Measurements from ENCODE around the gene BCL2L13. TPM values are rescaled to one million over a fixed set of nuclear protein-coding genes. Genes with fewer than 3 reads are reported as not detected.
A peak's percentile ranks its signal among the peaks of the same experiment; 100 is the strongest.

Gene BCL2L13
- polyA plus RNA-seq, 1 donor (not counting 4 experiments of a cell fraction or from before 2014, with no cell fraction given) = 51.0 TPM

GRCh38 chr22:17633217-17633997, 5.2 kb upstream of the BCL2L13 start:
- Histone ChIP-seq H3K4me3 (ENCODE audit: control insufficient read depth in 2 of 3, extremely low read depth in 1 of 3, insufficient read depth in 2 of 3, low read depth in 1 of 3, low read length in 3 of 3) (peak overlapping the region in 2 of 3 experiments; percentile 7 to 22), H3K4me2 (ENCODE audit: control insufficient read depth, extremely low read depth, insufficient read depth, low read depth, low read length) (peak overlapping the region; percentile 81), H3K9me3 (ENCODE audit: control insufficient read depth, low read depth, low read length) (no peaks in the 10 kb centered on the region), H3K27me3 (ENCODE audit: control insufficient read depth, extremely low read depth, insufficient read depth, low read length) (no peaks in the 10 kb centered on the region), H4K20me1 (ENCODE audit: control insufficient read depth, extremely low read depth, insufficient read depth, low read length) (no peaks in the 10 kb centered on the region), H3K27ac (ENCODE audit: control insufficient read depth, insufficient read depth, low read length) (peak overlapping the region; percentile 93), H3K79me2 (ENCODE audit: control insufficient read depth, insufficient read depth, low read length) (peaks cover 1% of the 10 kb centered on the region), H3K4me1 (ENCODE audit: control insufficient read depth, extremely low read depth, insufficient read depth, low read length) (peaks cover 37% of the 10 kb centered on the region), H3K9ac (ENCODE audit: control insufficient read depth, extremely low read depth, insufficient read depth, low read length) (peak overlapping the region; percentile 73), H2AFZ (ENCODE audit: control insufficient read depth, low read length) (peak overlapping the region; percentile 50), H3K36me3 (ENCODE audit: control insufficient read depth in 2 of 2, extremely low read depth in 1 of 2, insufficient read depth in 2 of 2, low read length in 2 of 2) (no peaks in the 10 kb centered on the region), H3K9me1 (ENCODE audit: control insufficient read depth, extremely low read depth, insufficient read depth, low read length) (no peaks in the 10 kb centered on the region)
- DNase-seq (ENCODE audit: low read depth, low spot score) = peak; percentile 93
- FAIRE-seq = peak; percentile 88
- dilution Hi-C loops (cut with MboI; ENCODE audit: extremely low pct_ligation_motif_present, low sequenced_read_pairs) = no loop called here
- TF ChIP-seq, protein P1, sequence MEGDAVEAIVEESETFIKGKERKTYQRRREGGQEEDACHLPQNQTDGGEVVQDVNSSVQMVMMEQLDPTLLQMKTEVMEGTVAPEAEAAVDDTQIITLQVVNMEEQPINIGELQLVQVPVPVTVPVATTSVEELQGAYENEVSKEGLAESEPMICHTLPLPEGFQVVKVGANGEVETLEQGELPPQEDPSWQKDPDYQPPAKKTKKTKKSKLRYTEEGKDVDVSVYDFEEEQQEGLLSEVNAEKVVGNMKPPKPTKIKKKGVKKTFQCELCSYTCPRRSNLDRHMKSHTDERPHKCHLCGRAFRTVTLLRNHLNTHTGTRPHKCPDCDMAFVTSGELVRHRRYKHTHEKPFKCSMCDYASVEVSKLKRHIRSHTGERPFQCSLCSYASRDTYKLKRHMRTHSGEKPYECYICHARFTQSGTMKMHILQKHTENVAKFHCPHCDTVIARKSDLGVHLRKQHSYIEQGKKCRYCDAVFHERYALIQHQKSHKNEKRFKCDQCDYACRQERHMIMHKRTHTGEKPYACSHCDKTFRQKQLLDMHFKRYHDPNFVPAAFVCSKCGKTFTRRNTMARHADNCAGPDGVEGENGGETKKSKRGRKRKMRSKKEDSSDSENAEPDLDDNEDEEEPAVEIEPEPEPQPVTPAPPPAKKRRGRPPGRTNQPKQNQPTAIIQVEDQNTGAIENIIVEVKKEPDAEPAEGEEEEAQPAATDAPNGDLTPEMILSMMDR (optimal IDR thresholded peaks at IDR 0.05 in 1 of 3, IDR thresholded peaks at IDR 0.05 in 1 of 3, conservative IDR thresholded peaks at IDR 0.05 in 1 of 3; ENCODE audit: extremely low read depth in 1 of 3, insufficient read depth in 2 of 3, low read length in 3 of 3) = no peak
- TF ChIP-seq EZH2 (IDR thresholded peaks at IDR 0.05; ENCODE audit: low read length) = no peak

GRCh38 chr22:17633998-17634323, 4.6 kb upstream of the BCL2L13 start:
- Histone ChIP-seq H3K79me2 (ENCODE audit: control insufficient read depth, insufficient read depth, low read length) (peaks cover 3% of the 10 kb centered on the region), H3K9ac (ENCODE audit: control insufficient read depth, extremely low read depth, insufficient read depth, low read length) (peak overlapping the region; percentile 73), H2AFZ (ENCODE audit: control insufficient read depth, low read length) (peak overlapping the region; percentile 50), H3K4me3 (ENCODE audit: control insufficient read depth in 2 of 3, extremely low read depth in 1 of 3, insufficient read depth in 2 of 3, low read depth in 1 of 3, low read length in 3 of 3) (peak overlapping the region in 2 of 3 experiments; percentile 7 to 22), H3K27ac (ENCODE audit: control insufficient read depth, insufficient read depth, low read length) (peak overlapping the region; percentile 93), H3K4me1 (ENCODE audit: control insufficient read depth, extremely low read depth, insufficient read depth, low read length) (peaks cover 37% of the 10 kb centered on the region), H3K27me3 (ENCODE audit: control insufficient read depth, extremely low read depth, insufficient read depth, low read length) (no peaks in the 10 kb centered on the region), H3K9me1 (ENCODE audit: control insufficient read depth, extremely low read depth, insufficient read depth, low read length) (no peaks in the 10 kb centered on the region), H3K9me3 (ENCODE audit: control insufficient read depth, low read depth, low read length) (no peaks in the 10 kb centered on the region), H3K4me2 (ENCODE audit: control insufficient read depth, extremely low read depth, insufficient read depth, low read depth, low read length) (peak overlapping the region; percentile 81), H4K20me1 (ENCODE audit: control insufficient read depth, extremely low read depth, insufficient read depth, low read length) (no peaks in the 10 kb centered on the region), H3K36me3 (ENCODE audit: control insufficient read depth in 2 of 2, extremely low read depth in 1 of 2, insufficient read depth in 2 of 2, low read length in 2 of 2) (no peaks in the 10 kb centered on the region)
- FAIRE-seq = no peak
- TF ChIP-seq, protein P1 (optimal IDR thresholded peaks at IDR 0.05 in 1 of 3, IDR thresholded peaks at IDR 0.05 in 1 of 3, conservative IDR thresholded peaks at IDR 0.05 in 1 of 3; ENCODE audit: extremely low read depth in 1 of 3, insufficient read depth in 2 of 3, low read length in 3 of 3) = no peak
- TF ChIP-seq EZH2 (IDR thresholded peaks at IDR 0.05; ENCODE audit: low read length) = no peak
- dilution Hi-C loops (cut with MboI; ENCODE audit: extremely low pct_ligation_motif_present, low sequenced_read_pairs) = no loop called here
- DNase-seq (ENCODE audit: low read depth, low spot score) = no peak
